B cell (primary cell): ENCODE results near the gene SNIP1. TPM values are rescaled to one million over a fixed set of nuclear protein-coding genes. Genes with fewer than 3 reads are reported as not detected.

Experiments used
- ATAC-seq: fragments of 200-7000 bp; cut with Tn5 transposase; one replicate; pipeline ENCODE4 v1.10.0; 2021; ENCODE audit warnings: low read depth, mild to moderate bottlenecking, moderate number of reproducible peaks, moderate library complexity
- CTCF ChIA-PET: fragments of 350-600 bp; sonication (Branson Sonifier 250); formaldehyde crosslinking; loops from one replicate; lab custom pipeline; 2021; ENCODE audit warnings: antibody characterized with exemption, inconsistent platforms; lab: Charles Lee
- POLR2A ChIA-PET: fragments of 350-600 bp; sonication (Branson Sonifier 250); formaldehyde crosslinking; loops from one replicate; lab custom pipeline; 2021; ENCODE audit warnings: antibody characterized with exemption; lab: Charles Lee
- DNase-seq: peaks from one replicate; pipeline ENCODE4 v3.0.0; 2013
- H2AFZ ChIP-seq: 2 replicates; pipeline ENCODE4 v1.6.1; 2012; ENCODE audit warnings: mild to moderate bottlenecking, low read depth, low read length; ENCODE audit not compliant: insufficient read depth, poor library complexity, severe bottlenecking
- H3K27ac ChIP-seq, 2 donors: 1 replicate in 1 of 2; 2 replicates in 1 of 2; pipeline ENCODE4 v1.5.1; 2012 to 2013; ENCODE audit warnings: low read length in 2 of 2, mild to moderate bottlenecking in 2 of 2, moderate library complexity in 1 of 2
- H3K27me3 ChIP-seq, 4 experiments: fragments of 200-600 bp in 1 of 4; sonication (generic) in 1 of 4; replicated peaks in 1 of 4; 1 replicate in 2 of 4; 2 replicates in 2 of 4; pipeline versions ENCODE4 v1.6.1 to v1.7.0; 2013 to 2016; ENCODE audit warnings: low read length in 3 of 4, mild to moderate bottlenecking in 2 of 4, mixed read lengths in 1 of 4, moderate library complexity in 1 of 4; ENCODE audit not compliant: insufficient read depth in 4 of 4, control insufficient read depth in 3 of 4; ENCODE audit errors: control extremely low read depth in 1 of 4
- H3K36me3 ChIP-seq, 2 experiments: replicated peaks in 1 of 2; 1 replicate in 1 of 2; 2 replicates in 1 of 2; pipeline versions ENCODE4 v1.6.1 to v1.7.1; 2013; ENCODE audit warnings: low read length in 1 of 2; ENCODE audit not compliant: insufficient read depth in 2 of 2, control insufficient read depth in 1 of 2; ENCODE audit errors: control extremely low read depth in 1 of 2, extremely low read depth in 1 of 2
- H3K4me1 ChIP-seq, 2 donors: fragments of 200-600 bp in 1 of 2; sonication (generic) in 1 of 2; 1 replicate in 1 of 2; 2 replicates in 1 of 2; pipeline versions ENCODE4 v1.5.1 to v1.6.1; 2013 to 2017; ENCODE audit warnings: low read length in 2 of 2; ENCODE audit not compliant: control insufficient read depth in 2 of 2, insufficient read depth in 2 of 2
- H3K4me2 ChIP-seq: replicated peaks from 2 replicates; pipeline ENCODE3; 2012; ENCODE audit warnings: mild to moderate bottlenecking, low read depth, low read length; ENCODE audit not compliant: poor library complexity, severe bottlenecking
- H3K4me3 ChIP-seq, 5 experiments: fragments of 200-600 bp in 1 of 5; sonication (generic) in 1 of 5; 1 replicate in 3 of 5; 2 replicates in 2 of 5; pipeline versions ENCODE4 v1.5.1 to v1.7.0; 2011 to 2016; ENCODE audit warnings: low read length in 4 of 5, mild to moderate bottlenecking in 4 of 5, low read depth in 2 of 5, control low read depth in 1 of 5, moderate library complexity in 1 of 5; ENCODE audit not compliant: insufficient read depth in 1 of 5; ENCODE audit errors: control extremely low read depth in 1 of 5, extremely low read depth in 1 of 5
- H3K79me2 ChIP-seq: fragments of 200-600 bp; sonication (generic); one replicate; pipeline ENCODE4 v1.6.0; 2016; ENCODE audit warnings: low read length; ENCODE audit not compliant: control insufficient read depth, insufficient read depth
- H3K9ac ChIP-seq: fragments of 200-600 bp; sonication (generic); 2 replicates; pipeline ENCODE4 v1.6.1; 2017; ENCODE audit warnings: mild to moderate bottlenecking, low read length, moderate library complexity
- H3K9me3 ChIP-seq, 3 donors: one replicate each; pipeline versions ENCODE4 v1.6.1 to v1.7.1; 2013; ENCODE audit warnings: low read length in 2 of 3; ENCODE audit not compliant: control insufficient read depth in 2 of 3, insufficient read depth in 1 of 3; ENCODE audit errors: control extremely low read depth in 1 of 3
- H4K20me1 ChIP-seq: 2 replicates; pipeline ENCODE4 v1.6.0; 2012; ENCODE audit warnings: mild to moderate bottlenecking, low read length; ENCODE audit not compliant: insufficient read depth, control insufficient read depth, poor library complexity, severe bottlenecking
- H3K27ac Mint-ChIP-seq: one replicate; pipeline ENCODE4 v1.8.0; 2021; ENCODE audit warnings: mixed read lengths
- H3K27me3 Mint-ChIP-seq: one replicate; pipeline ENCODE4 v1.8.0; 2021; ENCODE audit warnings: mixed read lengths
- H3K4me1 Mint-ChIP-seq: one replicate; pipeline ENCODE4 v1.8.0; 2021; ENCODE audit warnings: mixed read lengths
- H3K4me3 Mint-ChIP-seq: one replicate; pipeline ENCODE4 v1.8.0; 2021; ENCODE audit warnings: mixed read lengths
- H3K9me3 Mint-ChIP-seq: one replicate; pipeline ENCODE4 v1.8.0; 2022; ENCODE audit warnings: mixed read lengths; ENCODE audit not compliant: insufficient read depth
- EZH2 ChIP-seq: IDR thresholded peaks from 2 replicates; pipeline ENCODE4 v1.6.1; 2012; ENCODE audit warnings: borderline replicate concordance, low read depth, mild to moderate bottlenecking, moderate library complexity, low read length; ENCODE audit not compliant: insufficient read depth, poor library complexity, severe bottlenecking
- WGBS: methylation state at CpG from one replicate; pipeline ENCODE4 v1.1.5; 2013; ENCODE audit warnings: missing lambda C conversion rate; ENCODE audit not compliant: insufficient coverage; 5-methylcytosine and 5-hydroxymethylcytosine counted together
- intact Hi-C: fragments of 100-400 bp; cut with micrococcal nuclease; formaldehyde crosslinking; loops from one replicate; pipeline ENCODE4 v1.10.0; 2022
- polyA plus RNA-seq: library from polyadenylated mRNA; depleted of rRNA; stranded (reverse); fragments of >200 nt; gene quantifications from 2 replicates; pipeline ENCODE4 v1.2.3, GENCODE V29; 2012
- total RNA-seq, 2 donors: library from RNA; stranded (reverse); fragments of 120-200 nt in 1 of 2; gene quantifications; 1 replicate in 1 of 2; 2 replicates in 1 of 2; pipeline versions ENCODE4 v1.2.3 to v1.2.4, GENCODE V29; 2013 to 2022
- TF ChIP-seq, protein P1 (sequence below): fragments of 200-600 bp; IDR thresholded peaks from one replicate; pipeline ENCODE4 v1.8.0; 2022; ENCODE audit warnings: antibody characterized with exemption, mild to moderate bottlenecking

Gene SNIP1
- total and polyA plus RNA-seq, 2 donors (not counting 1 experiment from before 2014, with no cell fraction given), result 6.0 to 45.0 TPM

DNA sequence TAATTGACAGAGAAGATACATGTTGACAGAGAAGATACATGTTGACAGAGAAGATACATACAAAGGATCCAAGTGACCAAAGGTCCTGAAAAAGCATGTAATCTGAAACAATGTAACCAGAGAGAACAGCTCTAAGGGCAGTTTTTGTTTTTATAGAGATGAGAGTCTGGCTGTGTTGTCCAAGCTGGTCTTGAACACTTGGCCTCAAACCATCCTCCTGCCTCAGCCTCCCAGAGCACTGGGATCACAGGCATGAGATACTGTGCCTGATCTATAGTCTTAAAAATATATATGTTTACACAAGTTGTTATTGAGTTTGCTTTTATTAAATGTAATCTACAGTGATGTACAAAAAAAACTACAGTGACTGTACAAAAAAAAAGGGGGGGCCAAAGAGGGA is 52.0 kb downstream of the SNIP1 start:
- no peaks in the 10 kb centered on the region for H3K9me3 Mint-ChIP-seq
- POLR2A ChIA-PET, result no interaction called here

DNA sequence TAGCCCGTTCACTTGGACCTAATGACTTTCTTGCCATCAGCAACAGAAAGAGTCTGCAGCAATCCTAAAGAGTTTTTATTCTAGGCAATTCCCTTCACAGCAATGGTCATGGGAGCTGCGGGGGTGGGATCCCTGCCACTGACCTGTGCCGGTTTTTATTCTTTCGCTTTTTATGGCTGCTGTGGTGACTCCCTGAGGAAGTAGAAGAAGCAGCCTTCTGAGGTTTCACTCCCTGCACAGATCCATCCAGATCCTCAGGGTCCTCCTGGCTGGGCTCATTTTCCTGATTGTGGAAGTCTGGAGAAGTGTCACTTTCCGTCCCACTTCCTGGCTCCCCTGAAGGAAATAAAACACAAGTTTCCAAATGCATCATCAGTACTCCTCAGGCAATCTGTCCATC is 52.4 kb downstream of the SNIP1 start:
- Histone ChIP-seq H2AFZ (no peak overlapping the region), H3K27ac (no peak overlapping the region), H3K9ac (no peak overlapping the region), H3K4me2 (no peak overlapping the region), H3K4me3 (no peak overlapping the region), H3K27me3 (no peaks in the 10 kb centered on the region), H3K79me2 (peaks cover 47% of the 10 kb centered on the region), H3K4me1 (no peaks in the 10 kb centered on the region), H3K36me3 (peaks cover 3 to 57% of the 10 kb centered on the region in 2 experiments), H4K20me1 (peaks cover 4% of the 10 kb centered on the region), H3K9me3 (no peaks in the 10 kb centered on the region)
- Mint-ChIP-seq H3K27me3 (no peaks in the 10 kb centered on the region), H3K4me3 (no peak overlapping the region), H3K27ac (no peak overlapping the region), H3K4me1 (peaks cover 2% of the 10 kb centered on the region), H3K9me3 (no peaks in the 10 kb centered on the region)
- ChIA-PET CTCF (interaction anchor here (2.8 to 4.6 kb wide), 2 partner anchors 13 to 14 kb away, joined by 10 to 18 read pairs; partner anchors contain the start of gene MEAF6), POLR2A (no interaction called here)
- ATAC-seq (no peak), DNase-seq (no peak)
- TF ChIP-seq, protein P1, sequence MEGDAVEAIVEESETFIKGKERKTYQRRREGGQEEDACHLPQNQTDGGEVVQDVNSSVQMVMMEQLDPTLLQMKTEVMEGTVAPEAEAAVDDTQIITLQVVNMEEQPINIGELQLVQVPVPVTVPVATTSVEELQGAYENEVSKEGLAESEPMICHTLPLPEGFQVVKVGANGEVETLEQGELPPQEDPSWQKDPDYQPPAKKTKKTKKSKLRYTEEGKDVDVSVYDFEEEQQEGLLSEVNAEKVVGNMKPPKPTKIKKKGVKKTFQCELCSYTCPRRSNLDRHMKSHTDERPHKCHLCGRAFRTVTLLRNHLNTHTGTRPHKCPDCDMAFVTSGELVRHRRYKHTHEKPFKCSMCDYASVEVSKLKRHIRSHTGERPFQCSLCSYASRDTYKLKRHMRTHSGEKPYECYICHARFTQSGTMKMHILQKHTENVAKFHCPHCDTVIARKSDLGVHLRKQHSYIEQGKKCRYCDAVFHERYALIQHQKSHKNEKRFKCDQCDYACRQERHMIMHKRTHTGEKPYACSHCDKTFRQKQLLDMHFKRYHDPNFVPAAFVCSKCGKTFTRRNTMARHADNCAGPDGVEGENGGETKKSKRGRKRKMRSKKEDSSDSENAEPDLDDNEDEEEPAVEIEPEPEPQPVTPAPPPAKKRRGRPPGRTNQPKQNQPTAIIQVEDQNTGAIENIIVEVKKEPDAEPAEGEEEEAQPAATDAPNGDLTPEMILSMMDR, result no peak
- no peak for TF ChIP-seq EZH2
- intact Hi-C loops, result no loop called here
- 100% methylated on average over 1 of the region's 5 CpGs for WGBS

More for the DNA sequence above, 52.0 kb downstream of the SNIP1 start:
- TF ChIP-seq, protein P1, result no peak
- TF ChIP-seq EZH2, result no peak
- Histone ChIP-seq H3K9ac (no peak overlapping the region), H3K4me2 (no peak overlapping the region), H3K9me3 (no peaks in the 10 kb centered on the region), H2AFZ (no peak overlapping the region), H3K4me1 (peaks cover 3 to 4% of the 10 kb centered on the region in 2 donors), H4K20me1 (peaks cover 4% of the 10 kb centered on the region), H3K4me3 (no peak overlapping the region), H3K36me3 (peaks cover 3 to 59% of the 10 kb centered on the region in 2 experiments), H3K27me3 (no peaks in the 10 kb centered on the region), H3K27ac (no peak overlapping the region), H3K79me2 (peaks cover 52% of the 10 kb centered on the region)
- intact Hi-C loops, result no loop called here
- Mint-ChIP-seq H3K4me1 (peaks cover 2% of the 10 kb centered on the region), H3K27ac (no peak overlapping the region), H3K27me3 (no peaks in the 10 kb centered on the region), H3K4me3 (no peak overlapping the region)
- CTCF ChIA-PET, result interaction anchor here (2.8 to 4.6 kb wide), 2 partner anchors 12 to 15 kb away, joined by 10 to 18 read pairs; partner anchors contain the start of gene MEAF6
- DNase-seq, result no peak
- no peak for ATAC-seq
